HG03139 (cell line): ENCODE results near the gene ERH.

Source experiments
- ATAC-seq: cut with Tn5 transposase; IDR thresholded peaks from one replicate; pipeline ENCODE4 v1.9.1; 2021; ENCODE audit not compliant: unreplicated experiment

The ERH gene

GRCh38 chr14:69356903-69357543, 41.1 kb downstream of the ERH start:
- no peak for ATAC-seq

- ATAC-seq, result no peak
These were observed 42.4 kb downstream of the ERH start for GRCh38 chr14:69355607-69356281.

- no peak for ATAC-seq
These were observed 42.9 kb downstream of the ERH start for GRCh38 chr14:69355154-69355597.

GRCh38 chr14:69354383-69355153, 43.5 kb downstream of the ERH start:
- peak; percentile 87 for ATAC-seq

- ATAC-seq, result no peak
These were observed 44.9 kb downstream of the ERH start for GRCh38 chr14:69353168-69353567.

GRCh38 chr14:69351911-69352310, 46.2 kb downstream of the ERH start:
- ATAC-seq, result no peak

GRCh38 chr14:69351385-69351784, 46.7 kb downstream of the ERH start:
- ATAC-seq, result no peak

- no peak for ATAC-seq
These were observed 47.2 kb downstream of the ERH start for GRCh38 chr14:69350892-69351291.

- no peak for ATAC-seq
These were observed 48.9 kb downstream of the ERH start for GRCh38 chr14:69349091-69349777.

- ATAC-seq, result no peak
These were observed 51.4 kb downstream of the ERH start for GRCh38 chr14:69346710-69347109.

GRCh38 chr14:69345402-69345801, 52.7 kb downstream of the ERH start:
- ATAC-seq, result no peak

- ATAC-seq, result no peak
These were observed 53.9 kb downstream of the ERH start for GRCh38 chr14:69344171-69344570.

- no peak for ATAC-seq
These were observed 55.1 kb downstream of the ERH start for GRCh38 chr14:69342928-69343525.

GRCh38 chr14:69339426-69339825, 58.7 kb downstream of the ERH start:
- no peak for ATAC-seq

GRCh38 chr14:69337984-69338383, 60.1 kb downstream of the ERH start:
- no peak for ATAC-seq

- no peak for ATAC-seq
These were observed 62.7 kb downstream of the ERH start for GRCh38 chr14:69335371-69335771.

- no peak for ATAC-seq
These were observed 63.5 kb downstream of the ERH start for GRCh38 chr14:69334576-69334975.

GRCh38 chr14:69333791-69334337, 64.2 kb downstream of the ERH start:
- no peak for ATAC-seq

- no peak for ATAC-seq
These were observed 65.2 kb downstream of the ERH start for GRCh38 chr14:69332782-69333395.

- no peak for ATAC-seq
These were observed 66.9 kb downstream of the ERH start for GRCh38 chr14:69331206-69331605.
